SH-SY5Y (cell line): ENCODE data around the gene COX8A.

Experiments
- GATA2 ChIP-seq: IDR thresholded peaks from 2 replicates; pipeline ENCODE4 v1.6.1; 2011; ENCODE audit warnings: mild to moderate bottlenecking, low read depth, low read length
- GATA3 ChIP-seq: IDR thresholded peaks from 2 replicates; pipeline ENCODE4 v1.6.1; 2011; ENCODE audit warnings: low read depth, mild to moderate bottlenecking, low read length, moderate library complexity

COX8A gene

GRCh38 chr11:64005691-64006090, 31.3 kb downstream of the COX8A start:
- no peak for TF ChIP-seq GATA2
- no peak for TF ChIP-seq GATA3

GRCh38 chr11:64006398-64006797, 32.0 kb downstream of the COX8A start:
- TF ChIP-seq GATA3 (no peak), GATA2 (no peak)

GRCh38 chr11:64007160-64007628, 32.8 kb downstream of the COX8A start:
- TF ChIP-seq GATA3: no peak
- TF ChIP-seq GATA2: no peak

- TF ChIP-seq GATA3: no peak
- TF ChIP-seq GATA2: peak; percentile 92
Measured at GRCh38 chr11:64007629-64008282, 33.3 kb downstream of the COX8A start.

- TF ChIP-seq GATA2 (no peak), GATA3 (no peak)
Measured at GRCh38 chr11:64008283-64008913, 34.0 kb downstream of the COX8A start.

GRCh38 chr11:64008914-64009633, 34.7 kb downstream of the COX8A start:
- no peak for TF ChIP-seq GATA2
- no peak for TF ChIP-seq GATA3

- TF ChIP-seq GATA2 (no peak), GATA3 (no peak)
Measured at GRCh38 chr11:64009710-64010109, 35.3 kb downstream of the COX8A start.

GRCh38 chr11:64010783-64011182, 36.4 kb downstream of the COX8A start:
- TF ChIP-seq GATA3 (no peak), GATA2 (no peak)

- no peak for TF ChIP-seq GATA2
- no peak for TF ChIP-seq GATA3
Measured at GRCh38 chr11:64011371-64011770, 37.0 kb downstream of the COX8A start.

- TF ChIP-seq GATA2 (no peak), GATA3 (no peak)
Measured at GRCh38 chr11:64013141-64013896, 38.9 kb downstream of the COX8A start.

- TF ChIP-seq GATA2 (no peak), GATA3 (no peak)
Measured at GRCh38 chr11:64014356-64014755, 39.9 kb downstream of the COX8A start.

- TF ChIP-seq GATA3 (no peak), GATA2 (no peak)
Measured at GRCh38 chr11:64015510-64015909, 41.1 kb downstream of the COX8A start.

GRCh38 chr11:64015935-64016845, 41.8 kb downstream of the COX8A start:
- TF ChIP-seq GATA3: no peak
